ENCODE data around the gene REEP5. TPM values are rescaled to one million over a fixed set of nuclear protein-coding genes. Genes with fewer than 3 reads are reported as not detected.
"Not testable (repeated sequence)": the region's sequence is repeated elsewhere in the genome, so short reads cannot be mapped to it uniquely, and the experiment has no call there.

The REEP5 gene
- 10 to 100 TPM; 74.2 to 90.1 (median 81.9) TPM for total RNA-seq

DNA sequence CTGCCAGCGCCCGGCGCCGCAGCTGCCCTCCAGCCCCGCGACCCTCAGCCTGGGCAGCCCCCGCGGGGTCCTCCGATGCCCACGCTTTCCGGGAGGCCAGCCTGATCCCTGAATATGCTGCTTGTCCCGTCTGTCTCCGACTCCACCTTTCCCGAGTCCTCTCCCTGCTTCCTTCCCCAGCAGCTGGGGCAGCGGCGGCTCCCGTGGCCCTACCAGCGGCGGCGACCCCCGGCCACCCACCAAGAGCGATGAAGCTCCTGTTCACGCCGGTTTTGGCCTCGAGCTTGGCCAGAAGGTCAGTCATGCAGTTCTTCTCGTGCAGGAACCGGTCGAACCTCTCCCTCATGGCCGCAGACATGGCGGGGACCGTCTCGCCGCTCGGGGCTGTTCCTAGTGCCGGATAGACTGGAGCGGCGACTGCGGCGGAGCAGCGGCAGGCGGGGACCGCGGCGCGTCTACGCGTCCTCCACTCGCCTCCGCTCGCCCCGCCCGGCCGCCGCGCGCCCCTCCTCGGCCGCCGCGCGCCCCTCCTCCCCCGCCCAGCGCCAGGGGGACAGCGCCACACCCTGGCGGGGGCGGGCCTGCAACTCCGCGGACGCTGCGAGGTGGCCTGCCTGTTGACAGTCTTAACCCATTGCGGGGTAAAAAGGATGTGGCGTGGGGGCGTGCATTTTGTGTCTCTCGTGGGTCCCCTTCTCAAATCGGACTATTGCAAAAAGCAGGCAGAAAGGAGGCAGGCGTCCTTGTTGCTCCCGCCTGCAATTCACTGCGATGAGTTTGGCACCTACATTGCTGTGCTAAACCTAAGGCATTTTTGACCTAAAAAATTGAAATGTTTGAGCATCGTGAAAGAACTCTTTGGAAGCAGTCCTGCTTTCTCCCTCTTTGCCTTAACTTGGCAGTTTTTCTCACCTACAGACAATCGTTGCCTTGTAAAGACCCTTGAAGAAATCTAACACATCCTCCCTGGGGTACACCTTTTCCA lies at the start of gene REEP5:
TSS of gene REEP5 (minus strand) at position 395 of the 985 bp plus-strand sequence. CDS start at position 358, 37 bp downstream.
- DNase-seq (ENCODE audit: low spot score) = peak; percentile 35
- TF ChIP-seq, protein P1, sequence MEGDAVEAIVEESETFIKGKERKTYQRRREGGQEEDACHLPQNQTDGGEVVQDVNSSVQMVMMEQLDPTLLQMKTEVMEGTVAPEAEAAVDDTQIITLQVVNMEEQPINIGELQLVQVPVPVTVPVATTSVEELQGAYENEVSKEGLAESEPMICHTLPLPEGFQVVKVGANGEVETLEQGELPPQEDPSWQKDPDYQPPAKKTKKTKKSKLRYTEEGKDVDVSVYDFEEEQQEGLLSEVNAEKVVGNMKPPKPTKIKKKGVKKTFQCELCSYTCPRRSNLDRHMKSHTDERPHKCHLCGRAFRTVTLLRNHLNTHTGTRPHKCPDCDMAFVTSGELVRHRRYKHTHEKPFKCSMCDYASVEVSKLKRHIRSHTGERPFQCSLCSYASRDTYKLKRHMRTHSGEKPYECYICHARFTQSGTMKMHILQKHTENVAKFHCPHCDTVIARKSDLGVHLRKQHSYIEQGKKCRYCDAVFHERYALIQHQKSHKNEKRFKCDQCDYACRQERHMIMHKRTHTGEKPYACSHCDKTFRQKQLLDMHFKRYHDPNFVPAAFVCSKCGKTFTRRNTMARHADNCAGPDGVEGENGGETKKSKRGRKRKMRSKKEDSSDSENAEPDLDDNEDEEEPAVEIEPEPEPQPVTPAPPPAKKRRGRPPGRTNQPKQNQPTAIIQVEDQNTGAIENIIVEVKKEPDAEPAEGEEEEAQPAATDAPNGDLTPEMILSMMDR (IDR thresholded peaks at IDR 0.05) = no peak
- peak; percentile 80 for ATAC-seq (ENCODE audit: low FRiP score)

- DNase-seq (ENCODE audit: low spot score) = no peak
- TF ChIP-seq, protein P1 (IDR thresholded peaks at IDR 0.05) = no peak
- ATAC-seq (ENCODE audit: low FRiP score) = no peak
These were observed 49.2 kb upstream of the REEP5 start for GRCh38 chr5:112971276-112971675.

DNA sequence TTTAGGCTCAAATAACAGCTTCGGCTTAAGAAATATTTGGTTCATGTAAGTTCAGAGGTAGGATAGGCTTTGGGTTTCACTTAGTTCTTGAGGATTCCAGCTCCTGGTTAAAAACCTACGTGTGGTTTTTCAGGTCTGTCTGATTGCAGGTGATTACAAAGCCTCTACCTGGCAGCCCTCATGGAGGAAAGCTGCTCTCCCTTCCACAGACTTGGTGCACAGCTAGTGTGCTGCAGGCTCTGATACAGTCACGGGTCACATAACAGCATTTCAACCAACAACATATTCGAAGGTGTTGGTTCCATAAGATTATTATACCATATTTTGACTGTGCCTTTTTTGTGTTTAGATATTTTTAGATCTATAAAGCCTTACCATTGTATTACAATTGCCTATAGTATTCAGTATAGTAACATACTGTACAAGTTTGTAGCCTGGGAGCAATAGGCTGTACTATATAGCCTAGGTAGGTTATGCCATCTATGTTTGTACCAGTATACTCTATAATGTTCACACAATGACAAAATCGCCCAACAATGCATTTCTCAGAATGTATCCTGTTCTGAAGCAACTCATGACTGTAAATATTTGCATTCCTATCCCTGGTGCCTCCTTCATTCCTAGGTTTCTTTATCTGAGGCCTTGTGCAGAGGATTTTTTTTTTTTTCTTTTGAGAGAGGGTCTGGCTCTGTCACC lies 46.5 kb upstream of the REEP5 start:
- TF ChIP-seq, protein P1 (IDR thresholded peaks at IDR 0.05) = no peak
- ATAC-seq (ENCODE audit: low FRiP score) (no peak), DNase-seq (ENCODE audit: low spot score) (no peak)

DNA sequence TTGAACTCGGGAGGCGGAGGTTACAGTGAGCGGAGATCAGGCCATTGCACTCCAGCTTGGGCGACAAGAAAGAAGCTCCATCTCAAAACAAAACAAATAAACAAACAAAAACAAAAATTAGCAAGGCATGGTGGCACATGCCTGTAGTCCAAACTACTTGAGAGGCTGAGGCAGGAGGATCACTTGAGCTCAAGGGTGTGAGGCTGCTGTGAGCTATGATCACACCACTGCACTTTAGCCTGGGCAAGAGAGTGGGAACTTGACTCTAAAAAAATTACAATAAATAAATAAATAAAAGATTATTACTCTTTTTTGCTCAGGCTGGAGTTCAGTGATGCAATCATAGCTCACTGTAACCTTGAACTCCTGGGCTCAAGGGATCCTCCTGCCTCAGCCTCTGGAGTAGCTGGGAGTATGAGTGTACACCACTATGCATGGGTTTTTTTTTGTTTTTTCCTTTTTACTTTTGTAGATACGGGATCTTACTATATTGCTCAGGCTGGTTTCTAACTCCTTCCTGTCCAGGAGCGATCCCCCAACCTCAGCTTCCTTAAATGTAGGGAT lies 45.6 kb upstream of the REEP5 start:
- no peak for ATAC-seq (ENCODE audit: low FRiP score)
- TF ChIP-seq, protein P1 (IDR thresholded peaks at IDR 0.05) = no peak
- no peak for DNase-seq (ENCODE audit: low spot score)

DNA sequence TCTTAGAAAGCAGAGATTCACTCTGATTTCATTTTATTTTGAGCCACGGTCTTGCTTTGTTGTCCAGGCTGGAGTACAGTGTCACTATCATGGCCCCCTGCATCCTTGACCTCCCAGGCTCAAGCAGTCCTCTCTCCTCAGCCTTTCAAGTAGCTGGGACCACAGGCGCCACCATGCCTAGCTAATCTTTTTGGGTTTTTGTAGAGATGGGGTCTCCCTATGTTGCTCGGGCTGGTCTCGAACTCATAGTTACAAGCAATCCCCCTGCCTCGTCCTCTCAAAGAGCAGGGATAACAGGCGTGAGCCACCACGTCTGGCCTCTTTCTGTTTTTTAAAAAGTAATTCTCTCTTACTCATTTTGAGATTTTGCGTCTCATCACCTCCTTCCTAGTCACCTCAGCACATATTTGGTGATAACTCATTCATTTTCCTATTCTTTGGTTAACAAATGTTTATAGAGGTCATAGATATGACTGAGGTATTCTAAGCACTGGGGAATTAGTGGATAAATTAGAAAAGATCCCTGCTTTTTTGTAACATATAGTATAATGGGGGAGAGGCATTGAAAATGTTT lies 43.8 kb upstream of the REEP5 start:
- TF ChIP-seq, protein P1 (IDR thresholded peaks at IDR 0.05) = no peak
- DNase-seq (ENCODE audit: low spot score) (no peak), ATAC-seq (ENCODE audit: low FRiP score) (no peak)

DNA sequence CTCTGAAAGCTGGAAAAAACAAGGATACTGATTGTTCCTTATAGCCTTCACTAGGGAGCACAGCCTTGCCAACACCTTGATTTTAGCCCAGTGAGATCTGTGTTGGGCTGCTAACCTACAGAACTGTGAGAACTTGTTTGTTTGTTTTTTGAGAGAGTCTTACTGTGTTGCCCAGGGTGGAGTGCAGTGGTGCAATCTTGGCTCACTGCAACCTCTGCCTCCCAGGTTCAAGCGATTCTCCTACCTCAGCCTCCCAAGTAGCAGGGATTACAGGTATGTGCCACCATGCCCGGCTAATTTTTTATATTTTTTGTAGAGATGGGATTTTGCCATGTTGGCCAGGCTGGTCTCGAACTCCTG lies 41.3 kb upstream of the REEP5 start:
- DNase-seq (ENCODE audit: low spot score); ATAC-seq (ENCODE audit: low FRiP score): not testable (repeated sequence)
